HS-27A (cell line): ENCODE data around the gene HDAC3.

Experiments used
- DNase-seq: peaks from one replicate; pipeline ENCODE4 v3.0.0-alpha.2; 2012; ENCODE audit warnings: low read depth, missing footprints

The HDAC3 gene

GRCh38 chr5:141636413-141637122 is at the start of gene HDAC3, which contains the start of gene RELL2:
HDAC3 (minus strand) TSS chr5:141636849; CDS start chr5:141636790, 59 bp downstream.
RELL2 (plus strand) TSS chr5:141636997; CDS start chr5:141638226, 1,229 bp downstream.
- DNase-seq = no peak

- DNase-seq = no peak
Measured at GRCh38 chr5:141685591-141685990, 48.9 kb upstream of the HDAC3 start.

GRCh38 chr5:141683596-141684141 is 47.0 kb upstream of the HDAC3 start:
- DNase-seq = no peak

- DNase-seq = no peak
Measured at GRCh38 chr5:141681695-141682641, 45.3 kb upstream of the HDAC3 start, which contains the start of gene ARAP3. ARAP3 (minus strand) TSS chr5:141682230; CDS start chr5:141680486, 1,744 bp downstream.

GRCh38 chr5:141681295-141681694 is 44.6 kb upstream of the HDAC3 start:
- no peak for DNase-seq

DNA sequence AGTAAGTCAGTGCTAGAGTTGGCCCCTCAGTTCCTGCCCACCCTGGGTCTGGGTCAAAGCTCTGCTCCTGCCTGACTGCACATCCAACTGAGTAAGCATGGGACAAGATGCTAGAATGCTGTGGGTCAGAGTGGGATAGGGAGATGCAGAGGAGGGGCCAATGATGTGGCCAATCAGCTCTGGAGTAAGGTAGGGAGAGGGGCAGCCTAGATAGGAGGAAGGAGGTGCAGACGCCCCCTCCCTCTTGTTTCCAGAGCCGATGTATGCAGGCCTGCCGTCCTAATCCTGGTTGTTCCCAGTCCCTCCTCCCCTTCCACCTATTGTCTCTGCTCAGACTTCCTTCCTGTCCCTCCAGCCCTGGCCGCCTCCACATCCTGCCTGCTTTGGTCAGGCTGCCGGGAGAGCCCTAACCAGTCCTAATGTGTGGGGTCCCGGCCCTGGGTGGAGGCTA is 44.1 kb upstream of the HDAC3 start:
- DNase-seq = no peak

DNA sequence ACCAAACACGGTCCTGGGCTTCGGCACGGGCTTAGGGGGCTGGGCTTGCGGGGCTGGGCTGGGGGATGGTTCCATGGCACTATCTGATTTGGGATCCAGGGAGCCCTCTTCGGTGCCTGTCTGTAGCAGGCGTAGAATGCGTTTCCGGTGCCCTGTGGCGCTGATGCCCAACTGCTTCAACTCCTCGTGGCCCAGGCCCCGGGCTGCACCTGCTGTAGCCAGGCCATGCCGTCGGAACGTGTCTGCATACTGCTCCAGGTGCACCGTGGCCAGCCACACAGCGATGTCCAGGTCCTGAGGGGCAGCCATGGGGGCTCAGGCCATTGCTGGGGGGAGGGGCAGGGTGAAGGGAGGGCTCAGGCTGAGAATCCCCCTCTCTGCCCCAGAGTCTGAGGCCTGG is 43.5 kb upstream of the HDAC3 start:
- no peak for DNase-seq

DNA sequence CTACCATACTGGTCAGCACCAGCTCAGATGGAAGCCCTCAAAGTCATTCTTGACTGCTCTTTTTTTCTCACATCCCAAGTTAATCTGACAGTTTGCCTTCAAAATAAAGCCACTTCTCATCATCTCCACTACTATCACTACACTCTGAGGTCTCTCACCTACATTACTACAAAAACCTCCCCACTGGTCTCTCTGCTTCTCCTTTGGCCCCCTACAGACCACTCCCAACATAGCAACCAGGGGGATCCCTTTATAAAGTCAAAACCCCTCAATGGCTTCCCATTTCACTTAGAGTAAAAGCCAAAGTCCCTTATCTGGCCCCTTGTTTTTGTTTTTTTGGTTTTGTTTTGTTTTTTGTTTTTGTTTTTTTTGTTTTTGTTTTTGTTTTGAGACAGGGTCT is 40.8 kb upstream of the HDAC3 start:
- no peak for DNase-seq

DNA sequence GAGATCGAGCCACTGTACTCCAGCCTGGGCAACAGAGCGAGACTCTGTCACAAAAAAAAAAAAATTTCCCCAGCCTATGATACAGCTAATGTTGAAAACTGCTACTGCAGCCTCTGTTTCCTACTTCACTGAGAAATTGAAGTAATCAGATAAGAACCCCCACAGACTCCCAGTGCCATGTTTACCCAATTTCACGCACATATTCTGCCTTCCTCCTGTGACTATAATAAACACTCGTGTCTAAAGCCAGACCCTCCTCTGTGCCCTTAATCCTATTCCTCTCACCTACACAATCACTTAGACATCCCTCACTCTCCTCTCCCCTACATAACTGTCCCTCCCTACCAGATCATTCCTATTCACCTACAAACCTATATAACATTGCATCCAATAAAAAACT is 39.0 kb upstream of the HDAC3 start:
- no peak for DNase-seq

DNA sequence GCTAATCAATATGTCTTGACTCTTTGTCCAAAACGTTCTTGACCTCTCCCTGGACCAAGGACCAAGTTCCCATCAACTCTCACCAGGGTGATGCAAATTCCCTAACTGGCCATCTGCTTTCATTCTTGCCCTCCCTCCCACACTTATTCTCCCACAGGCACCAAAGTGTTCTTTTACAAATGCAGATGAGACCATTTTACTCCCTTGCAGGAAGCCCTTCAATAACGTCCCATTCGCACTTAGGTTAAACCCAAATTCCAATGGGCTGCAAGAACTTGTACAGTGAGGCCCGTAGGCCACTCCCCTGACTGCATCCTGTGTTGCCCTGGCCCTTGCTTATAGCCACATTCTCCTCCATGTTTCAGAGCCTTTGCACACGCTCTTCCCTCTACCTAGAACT is 38.1 kb upstream of the HDAC3 start:
- DNase-seq = no peak

GRCh38 chr5:141672841-141673813 is 36.5 kb upstream of the HDAC3 start:
- DNase-seq = no peak

- no peak for DNase-seq
Measured at GRCh38 chr5:141672071-141672840, 35.6 kb upstream of the HDAC3 start.

GRCh38 chr5:141669520-141669919 is 32.9 kb upstream of the HDAC3 start:
- no peak for DNase-seq

- no peak for DNase-seq
Measured at GRCh38 chr5:141668601-141669265, 32.1 kb upstream of the HDAC3 start.

GRCh38 chr5:141665995-141666940 is 29.6 kb upstream of the HDAC3 start:
- DNase-seq = no peak

DNA sequence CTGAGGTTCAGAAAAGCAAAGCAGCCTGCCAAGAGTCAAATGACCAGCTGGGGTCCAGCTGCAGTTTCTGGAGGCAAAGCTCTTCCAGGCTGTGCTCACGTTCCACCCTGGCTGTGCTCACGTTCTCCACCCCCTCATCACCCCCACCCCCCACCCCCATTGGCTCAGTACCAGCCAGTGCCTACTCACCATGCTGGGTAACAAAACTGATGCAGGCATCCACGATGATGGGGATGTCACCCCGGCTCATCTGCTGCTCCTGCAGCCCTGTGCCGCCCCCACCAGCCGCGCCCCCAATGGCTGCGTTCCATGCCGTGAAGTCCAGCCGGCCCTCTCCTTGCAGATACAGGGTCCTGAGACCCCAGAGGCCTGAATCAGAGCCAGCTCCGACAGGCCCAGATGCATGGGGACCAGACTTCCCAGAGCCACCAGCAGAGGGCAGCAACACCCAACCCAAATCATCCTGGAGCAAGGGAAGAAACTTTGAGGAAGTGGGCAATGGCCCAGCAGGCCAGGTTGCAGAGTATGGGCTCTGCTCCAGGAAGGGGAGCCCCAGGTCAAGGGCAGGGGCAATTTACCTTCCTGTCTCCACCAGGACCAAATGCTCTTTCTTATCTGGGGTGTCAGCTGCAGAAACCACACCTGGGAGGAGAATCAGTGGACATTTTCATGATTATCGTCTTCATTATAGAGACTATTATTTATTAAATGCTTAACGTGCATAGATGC is 28.2 kb upstream of the HDAC3 start:
- DNase-seq = no peak

- DNase-seq = no peak
Measured at GRCh38 chr5:141663506-141663905, 26.9 kb upstream of the HDAC3 start.

DNA sequence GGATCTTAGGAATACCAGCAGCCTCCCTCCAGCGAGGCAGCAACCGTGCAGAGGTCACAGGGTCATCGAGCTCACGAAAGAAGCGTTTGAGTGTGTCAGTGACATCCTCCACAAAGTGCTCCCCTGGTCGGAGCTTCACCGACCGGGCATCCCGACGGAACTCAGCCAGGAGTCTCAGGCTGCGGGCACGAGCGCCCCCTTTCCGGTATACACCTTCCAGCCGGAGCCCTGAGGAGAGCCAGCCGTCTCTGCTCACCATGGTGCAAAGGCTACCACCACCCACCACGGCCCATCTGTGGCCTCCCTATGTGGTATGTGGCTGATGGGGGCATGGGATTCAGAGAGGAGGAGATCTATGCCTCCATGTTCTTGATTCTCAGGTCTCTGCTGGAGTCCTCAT is 25.4 kb upstream of the HDAC3 start:
- DNase-seq = no peak
